Cardiac septum (tissue), 1 donor: Measurements from ENCODE around the gene U2AF2. TPM values are rescaled to one million over a fixed set of nuclear protein-coding genes. Genes with fewer than 3 reads are reported as not detected.
A peak's percentile ranks its signal among the peaks of the same experiment; 100 is the strongest.

Source experiments
- DNase-seq: peaks from one replicate; pipeline ENCODE4 v3.0.0-alpha.2; 2020; ENCODE audit warnings: low spot score
- intact Hi-C: fragments of 100-400 bp; cut with DNase I; formaldehyde crosslinking; loops from one replicate; pipeline ENCODE4 v1.14.0; 2022
- total RNA-seq: library from RNA; stranded (reverse); fragmentation: NEBNext Ultra II Directional; extraction: Animal tissue kit (Norgen Biotek cat#: 25700); gene quantifications from one replicate; pipeline ENCODE4 v1.2.1, GENCODE V29; 2021
- donor health status: DM: no; HTN: no; CAD: no.

The U2AF2 gene
- total RNA-seq, 1 donor from 2014 or later = 80.4 TPM

- DNase-seq = no peak
- intact Hi-C loops = no loop called here
Measured at GRCh38 chr19:55641426-55642152, 13.2 kb upstream of the U2AF2 start.

- DNase-seq = no peak
- intact Hi-C loops = no loop called here
Measured at GRCh38 chr19:55642153-55643002, 12.5 kb upstream of the U2AF2 start.

- peak; percentile 85 for DNase-seq
- intact Hi-C loops = no loop called here
Measured at GRCh38 chr19:55643003-55643886, 11.6 kb upstream of the U2AF2 start, which contains the start of gene ZNF581. Gene ZNF581 (plus strand): TSS chr19:55643649. CDS start chr19:55644572, 923 bp downstream.

- intact Hi-C loops = no loop called here
Measured at GRCh38 chr19:55643887-55644176, 11.0 kb upstream of the U2AF2 start.

GRCh38 chr19:55644191-55644833 lies 10.5 kb upstream of the U2AF2 start:
- intact Hi-C loops = no loop called here
- no peak for DNase-seq

More at GRCh38 chr19:55643887-55644176, 11.0 kb upstream of the U2AF2 start:
- DNase-seq = no peak

- DNase-seq = no peak
- intact Hi-C loops = no loop called here
Measured at GRCh38 chr19:55644842-55645511, 9.9 kb upstream of the U2AF2 start.

GRCh38 chr19:55645512-55645881 lies 9.3 kb upstream of the U2AF2 start:
- intact Hi-C loops = no loop called here
- no peak for DNase-seq

GRCh38 chr19:55646889-55647731 lies 7.7 kb upstream of the U2AF2 start:
- no peak for DNase-seq
- intact Hi-C loops = no loop called here

GRCh38 chr19:55647732-55648584 lies 6.9 kb upstream of the U2AF2 start, which contains the start of gene CCDC106:
Gene CCDC106 (plus strand): TSS chr19:55648212. CDS start chr19:55649047, 835 bp downstream.
- intact Hi-C loops = no loop called here
- DNase-seq = no peak

GRCh38 chr19:55648585-55649267 lies 6.1 kb upstream of the U2AF2 start:
- no peak for DNase-seq

GRCh38 chr19:55649268-55650125 lies 5.3 kb upstream of the U2AF2 start:
- intact Hi-C loops = no loop called here
- DNase-seq = no peak

More at GRCh38 chr19:55648585-55649267, 6.1 kb upstream of the U2AF2 start:
- intact Hi-C loops = no loop called here

GRCh38 chr19:55650126-55650557 lies 4.7 kb upstream of the U2AF2 start:
- no peak for DNase-seq

GRCh38 chr19:55650602-55651230 lies 4.1 kb upstream of the U2AF2 start:
- DNase-seq = no peak

More at GRCh38 chr19:55650126-55650557, 4.7 kb upstream of the U2AF2 start:
- intact Hi-C loops = no loop called here

GRCh38 chr19:55651236-55651635 lies 3.6 kb upstream of the U2AF2 start:
- DNase-seq = no peak
- intact Hi-C loops = no loop called here

More at GRCh38 chr19:55650602-55651230, 4.1 kb upstream of the U2AF2 start:
- intact Hi-C loops = no loop called here
